Left ventricle myocardium inferior (tissue), 1 donor: Measurements from ENCODE around the gene RASGRP3. TPM values are rescaled to one million over a fixed set of nuclear protein-coding genes. Genes with fewer than 3 reads are reported as not detected.

Experiments used
- DNase-seq: peaks from one replicate; pipeline ENCODE4 v3.0.0-alpha.2; 2020
- H3K27ac ChIP-seq: fragments of 200-600 bp; replicated peaks from 2 replicates; pipeline ENCODE4 v1.8.0; 2021
- H3K27me3 ChIP-seq: fragments of 200-600 bp; 2 replicates; pipeline ENCODE4 v1.8.0; 2021; ENCODE audit warnings: low read depth
- H3K36me3 ChIP-seq: fragments of 200-600 bp; 2 replicates; pipeline ENCODE4 v1.8.0; 2021
- H3K4me1 ChIP-seq: fragments of 200-600 bp; 2 replicates; pipeline ENCODE4 v1.8.0; 2021
- H3K4me3 ChIP-seq: fragments of 200-600 bp; 2 replicates; pipeline ENCODE4 v1.8.0; 2021; ENCODE audit warnings: mild to moderate bottlenecking, moderate library complexity
- H3K9me3 ChIP-seq: fragments of 200-600 bp; replicated peaks from 2 replicates; pipeline ENCODE4 v1.8.0; 2021
- CTCF ChIP-seq: fragments of 200-600 bp; IDR thresholded peaks from 2 replicates; pipeline ENCODE4 v1.8.0; 2021; ENCODE audit warnings: antibody characterized with exemption, mild to moderate bottlenecking, borderline replicate concordance
- intact Hi-C: fragments of 100-400 bp; cut with micrococcal nuclease; formaldehyde crosslinking; loops from one replicate; pipeline ENCODE4 v1.11.0; 2022
- total RNA-seq: library from RNA; stranded (reverse); fragmentation: NEBNext Ultra II Directional; extraction: Animal tissue kit (Norgen Biotek cat#: 25700); gene quantifications from one replicate; pipeline ENCODE4 v1.2.1, GENCODE V29; 2021
- donor health status: DM: no; HTN: yes; CAD: no; lungs with severe emphysema.

RASGRP3 gene
- total RNA-seq, 1 donor from 2014 or later = 69.2 TPM

- H3K4me3 ChIP-seq = no peak overlapping the region
- H3K27ac ChIP-seq = no peak overlapping the region
- peaks cover 26% of the 10 kb centered on the region for H3K4me1 ChIP-seq
- H3K27me3 ChIP-seq = no peaks in the 10 kb centered on the region
- no peak for DNase-seq
- H3K9me3 ChIP-seq = peaks cover 25% of the 10 kb centered on the region
- TF ChIP-seq CTCF = no peak
- peaks cover 11% of the 10 kb centered on the region for H3K36me3 ChIP-seq
- intact Hi-C loops = no loop called here
Observed at GRCh38 chr2:33448220-33448899, 28.1 kb upstream of the RASGRP3 start.

GRCh38 chr2:33451214-33451613, 25.2 kb upstream of the RASGRP3 start:
- intact Hi-C loops = no loop called here
- no peak for DNase-seq
- Histone ChIP-seq H3K27ac (no peak overlapping the region), H3K9me3 (peaks cover 34% of the 10 kb centered on the region), H3K36me3 (peaks cover 16% of the 10 kb centered on the region), H3K27me3 (no peaks in the 10 kb centered on the region), H3K4me1 (no peaks in the 10 kb centered on the region), H3K4me3 (no peak overlapping the region)
- no peak for TF ChIP-seq CTCF

- DNase-seq = no peak
- Histone ChIP-seq H3K27me3 (no peaks in the 10 kb centered on the region), H3K4me1 (peaks cover 3% of the 10 kb centered on the region), H3K4me3 (no peak overlapping the region), H3K27ac (no peak overlapping the region), H3K9me3 (peaks cover 34% of the 10 kb centered on the region), H3K36me3 (peaks cover 16% of the 10 kb centered on the region)
- TF ChIP-seq CTCF = no peak
- intact Hi-C loops = no loop called here
Observed at GRCh38 chr2:33451825-33452224, 24.6 kb upstream of the RASGRP3 start.

GRCh38 chr2:33452545-33452944, 23.9 kb upstream of the RASGRP3 start:
- Histone ChIP-seq H3K36me3 (peaks cover 16% of the 10 kb centered on the region), H3K27me3 (no peaks in the 10 kb centered on the region), H3K4me1 (peaks cover 10% of the 10 kb centered on the region), H3K4me3 (no peak overlapping the region), H3K9me3 (peaks cover 34% of the 10 kb centered on the region), H3K27ac (no peak overlapping the region)
- DNase-seq = no peak
- intact Hi-C loops = no loop called here
- no peak for TF ChIP-seq CTCF

- Histone ChIP-seq H3K4me3 (no peak overlapping the region), H3K9me3 (peaks cover 34% of the 10 kb centered on the region), H3K4me1 (peaks cover 24% of the 10 kb centered on the region), H3K27ac (no peak overlapping the region), H3K27me3 (no peaks in the 10 kb centered on the region), H3K36me3 (peaks cover 16% of the 10 kb centered on the region)
- no peak for DNase-seq
- TF ChIP-seq CTCF = no peak
- intact Hi-C loops = no loop called here
Observed at GRCh38 chr2:33453905-33454479, 22.5 kb upstream of the RASGRP3 start.
